Mucosa of stomach (tissue), 1 donor: Measurements from ENCODE around the gene ADARB2.
"Not testable (repeated sequence)": the region's sequence is repeated elsewhere in the genome, so short reads cannot be mapped to it uniquely, and the experiment has no call there.

Experiments
- H3K27me3 ChIP-seq: one replicate; pipeline ENCODE4 v1.7.0; 2013; ENCODE audit warnings: mild to moderate bottlenecking, low read length; ENCODE audit not compliant: control insufficient read depth, insufficient read depth
- H3K36me3 ChIP-seq: one replicate; pipeline ENCODE4 v1.7.0; 2013; ENCODE audit warnings: low read length; ENCODE audit not compliant: control insufficient read depth, insufficient read depth
- H3K4me1 ChIP-seq: one replicate; pipeline ENCODE4 v1.7.0; 2013; ENCODE audit warnings: mild to moderate bottlenecking, low read length; ENCODE audit not compliant: control insufficient read depth, insufficient read depth
- H3K4me3 ChIP-seq: one replicate; pipeline ENCODE4 v1.7.0; 2013; ENCODE audit warnings: low read length
- H3K9ac ChIP-seq: one replicate; pipeline ENCODE4 v1.7.0; 2013; ENCODE audit warnings: mild to moderate bottlenecking, low read length, moderate library complexity
- H3K9me3 ChIP-seq: one replicate; pipeline ENCODE4 v1.7.0; 2013; ENCODE audit warnings: mild to moderate bottlenecking, low read length, moderate library complexity; ENCODE audit not compliant: control insufficient read depth
- donor health status: Pancreatic carcinoma.

The ADARB2 gene

DNA sequence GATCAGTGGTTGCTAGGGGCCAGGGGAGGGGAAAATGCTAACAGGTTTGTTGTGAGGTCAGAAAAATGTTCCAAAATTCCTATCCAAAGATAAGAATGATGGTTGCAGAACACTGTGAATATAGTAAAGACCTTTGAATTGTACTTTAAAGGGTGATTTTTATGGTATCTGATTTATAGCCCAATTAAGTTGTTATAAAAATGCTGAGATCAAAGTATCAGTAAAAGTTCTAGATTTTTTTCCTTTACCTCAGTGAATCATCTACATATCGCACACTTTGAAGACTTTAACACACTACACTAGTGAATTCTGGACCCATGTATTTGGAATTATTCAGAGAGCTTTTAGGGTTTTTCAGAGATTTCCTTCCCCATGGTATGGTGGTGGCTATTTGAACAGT, 405.8 kb downstream of the ADARB2 start:
- Histone ChIP-seq H3K4me3 (no peak overlapping the region), H3K9ac (no peak overlapping the region), H3K9me3 (no peaks in the 10 kb centered on the region), H3K4me1 (no peaks in the 10 kb centered on the region), H3K36me3 (no peaks in the 10 kb centered on the region), H3K27me3 (no peaks in the 10 kb centered on the region)

DNA sequence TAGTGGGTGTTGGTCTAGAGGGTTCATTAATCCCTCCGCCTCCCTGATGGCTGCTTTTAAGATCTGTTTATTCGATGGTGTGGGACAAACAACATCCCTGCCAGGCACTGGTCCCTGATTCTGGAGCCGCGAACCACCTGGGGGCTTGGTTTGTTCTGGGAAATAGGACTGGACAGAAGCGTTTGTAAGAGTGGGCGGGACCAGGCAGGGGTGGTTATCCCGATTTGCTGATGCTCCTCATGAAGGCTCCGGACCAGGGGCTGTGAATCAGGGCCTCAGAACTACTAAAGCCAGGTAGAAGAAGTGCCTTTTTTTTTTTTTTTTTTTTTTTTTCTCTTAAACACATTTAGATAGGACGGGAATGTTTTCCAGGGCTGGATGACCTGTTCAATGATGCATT, 407.7 kb downstream of the ADARB2 start:
- no peak overlapping the region for H3K4me3 ChIP-seq
- no peaks in the 10 kb centered on the region for H3K9me3 ChIP-seq
- H3K9ac ChIP-seq: no peak overlapping the region
- H3K27me3 ChIP-seq: no peaks in the 10 kb centered on the region
- no peaks in the 10 kb centered on the region for H3K36me3 ChIP-seq
- no peaks in the 10 kb centered on the region for H3K4me1 ChIP-seq

DNA sequence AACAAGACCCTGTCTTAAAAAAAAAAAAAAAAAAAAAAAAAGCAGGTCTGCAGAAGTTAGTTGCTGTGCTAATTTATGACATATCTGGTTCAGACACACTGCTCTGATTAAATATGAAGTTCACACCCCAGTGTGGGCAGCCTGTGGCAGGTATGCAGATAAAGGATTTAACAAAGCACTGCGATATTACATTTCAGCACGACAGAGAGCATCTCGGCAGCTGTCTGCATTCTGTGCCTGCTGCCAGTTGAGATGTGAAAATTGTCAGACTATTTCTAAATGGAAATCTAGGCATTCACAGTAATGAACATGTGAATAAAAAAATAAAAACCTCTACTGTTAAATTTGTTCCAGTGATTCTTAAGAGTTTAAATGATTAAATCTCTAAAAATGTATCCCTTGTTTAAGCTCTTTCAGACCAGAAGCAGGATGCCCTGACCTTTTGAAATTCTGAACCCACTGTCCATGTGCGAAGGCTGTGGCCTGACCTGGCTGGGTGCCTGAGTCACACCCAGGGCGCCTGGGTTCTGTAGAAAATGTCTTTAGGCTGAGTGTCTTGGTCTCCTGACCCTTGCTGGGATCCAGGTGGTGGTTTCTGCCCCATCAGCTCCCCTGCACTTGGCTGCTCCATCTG, 408.2 kb downstream of the ADARB2 start:
- H3K4me3 ChIP-seq: no peak overlapping the region

DNA sequence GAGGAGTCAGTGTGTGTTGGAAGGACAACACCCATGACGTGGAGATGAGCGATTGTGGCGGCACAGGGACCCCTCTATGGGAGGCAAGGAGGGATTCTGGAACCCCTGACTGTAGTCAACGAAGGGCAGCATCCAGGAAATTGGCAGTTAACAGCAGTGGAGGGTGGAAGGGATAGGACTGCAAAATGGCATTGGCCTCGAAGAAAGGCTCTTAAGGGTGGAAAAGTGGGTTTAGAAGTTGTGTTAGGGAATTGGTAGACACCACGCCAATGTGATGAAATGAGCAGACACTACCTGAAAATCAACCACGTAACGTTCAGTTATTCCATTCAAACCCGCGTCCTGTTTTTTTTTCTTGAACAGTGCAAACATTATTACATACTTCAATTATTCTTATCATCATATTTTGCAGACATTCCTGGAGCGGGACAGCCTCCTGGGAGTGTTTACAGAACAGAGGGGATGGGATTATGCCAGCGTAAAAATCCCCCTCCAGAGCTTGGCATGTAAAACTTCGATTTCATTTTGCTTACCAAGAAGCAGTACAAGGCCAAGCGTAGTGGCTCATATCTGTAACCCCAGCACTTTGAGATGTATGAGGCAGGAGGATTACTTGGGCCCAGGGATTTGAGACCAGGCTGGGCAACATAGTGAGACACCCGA, 409.0 kb downstream of the ADARB2 start:
- H3K36me3 ChIP-seq: no peaks in the 10 kb centered on the region
- H3K27me3 ChIP-seq: no peaks in the 10 kb centered on the region
- no peak overlapping the region for H3K4me3 ChIP-seq
- no peaks in the 10 kb centered on the region for H3K9me3 ChIP-seq
- no peak overlapping the region for H3K9ac ChIP-seq
- no peaks in the 10 kb centered on the region for H3K4me1 ChIP-seq

More for the DNA sequence above, 408.2 kb downstream of the ADARB2 start:
- no peaks in the 10 kb centered on the region for H3K36me3 ChIP-seq
- H3K9me3 ChIP-seq: no peaks in the 10 kb centered on the region
- no peak overlapping the region for H3K9ac ChIP-seq
- no peaks in the 10 kb centered on the region for H3K4me1 ChIP-seq
- no peaks in the 10 kb centered on the region for H3K27me3 ChIP-seq

DNA sequence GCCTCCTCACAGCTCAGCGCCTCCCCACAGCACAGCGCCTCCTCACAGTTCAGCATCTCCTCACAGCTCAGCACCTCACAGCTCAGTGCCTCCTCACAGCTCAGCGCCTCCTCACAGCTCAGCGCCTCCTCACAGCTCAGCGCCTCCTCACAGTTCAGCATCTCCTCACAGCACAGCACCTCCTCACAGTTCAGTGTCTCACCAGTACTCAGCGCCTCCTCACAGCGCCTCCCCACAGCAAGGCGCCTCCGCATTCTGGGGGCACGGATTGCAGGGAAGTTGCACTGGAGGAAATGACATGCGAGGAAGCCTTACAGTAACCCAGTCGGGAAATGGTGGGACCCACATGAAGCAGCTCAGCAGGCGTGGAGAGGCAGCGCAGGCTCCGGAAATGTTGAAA, 409.6 kb downstream of the ADARB2 start:
- Histone ChIP-seq H3K36me3 (no peaks in the 10 kb centered on the region), H3K9ac (no peak overlapping the region), H3K4me1 (no peaks in the 10 kb centered on the region), H3K9me3 (no peaks in the 10 kb centered on the region), H3K27me3 (no peaks in the 10 kb centered on the region), H3K4me3 (no peak overlapping the region)

DNA sequence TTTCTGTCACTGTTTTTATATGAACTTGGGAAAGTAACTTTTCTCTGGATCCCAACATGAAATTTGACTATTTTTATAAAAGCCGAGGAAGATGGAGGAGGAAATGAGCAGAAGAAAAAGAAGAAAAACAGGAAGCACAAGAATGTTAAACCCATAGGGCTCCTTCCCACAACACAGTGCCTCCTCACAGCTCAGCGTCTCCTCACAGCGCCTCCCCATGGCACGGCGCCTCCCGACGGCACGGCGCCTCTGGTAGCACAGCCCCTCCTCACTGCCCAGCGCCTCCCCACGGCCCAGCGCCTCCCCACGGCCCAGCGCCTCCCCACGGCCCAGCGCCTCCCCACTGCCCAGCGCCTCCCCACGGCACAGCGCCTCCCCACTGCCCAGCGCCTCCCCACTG, 410.8 kb downstream of the ADARB2 start:
- not testable (repeated sequence) for H3K9me3 ChIP-seq, H3K27me3 ChIP-seq, H3K4me3 ChIP-seq, H3K9ac ChIP-seq, H3K4me1 ChIP-seq, H3K36me3 ChIP-seq

DNA sequence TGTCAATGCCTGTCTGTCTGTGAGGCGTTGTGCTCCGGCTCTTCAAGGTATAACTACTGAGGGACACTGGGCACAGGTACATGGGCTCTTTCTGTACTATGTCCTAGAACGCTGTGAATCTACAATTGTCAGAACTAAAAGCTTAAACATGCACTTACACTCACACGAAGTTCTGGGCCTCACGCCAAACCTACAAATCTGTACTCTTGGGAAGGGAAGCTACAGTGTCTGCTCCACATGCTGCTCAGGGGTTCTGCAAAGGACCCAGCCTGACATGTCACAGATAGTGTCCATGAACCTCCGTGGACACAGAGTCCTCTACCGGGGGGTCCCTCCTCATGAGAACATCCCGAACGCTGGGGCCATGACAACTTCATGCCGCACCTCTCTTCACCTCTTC, 412.4 kb downstream of the ADARB2 start:
- H3K36me3 ChIP-seq: no peaks in the 10 kb centered on the region
- no peak overlapping the region for H3K4me3 ChIP-seq
- H3K4me1 ChIP-seq: no peaks in the 10 kb centered on the region
- H3K9ac ChIP-seq: no peak overlapping the region
- no peaks in the 10 kb centered on the region for H3K9me3 ChIP-seq
- no peaks in the 10 kb centered on the region for H3K27me3 ChIP-seq

DNA sequence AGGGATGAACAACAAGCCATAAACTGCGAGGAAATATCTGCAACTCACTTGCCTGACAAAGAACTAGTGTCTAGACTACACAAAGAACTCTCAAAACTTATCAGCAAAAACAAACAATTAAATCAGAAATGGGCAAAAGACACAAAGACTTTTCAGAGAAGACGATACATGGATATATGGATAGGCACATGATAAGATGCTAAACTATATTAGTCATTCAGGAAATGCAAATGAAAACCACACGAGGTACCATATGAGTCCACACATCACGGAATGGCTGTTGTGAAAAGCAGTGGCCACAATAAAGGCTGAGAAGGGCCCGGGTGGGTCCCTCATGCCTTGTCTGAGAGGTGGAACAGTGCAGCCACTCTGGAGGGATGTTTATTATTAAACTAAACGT, 413.4 kb downstream of the ADARB2 start:
- no peaks in the 10 kb centered on the region for H3K9me3 ChIP-seq
- no peak overlapping the region for H3K4me3 ChIP-seq
- no peaks in the 10 kb centered on the region for H3K4me1 ChIP-seq
- no peak overlapping the region for H3K9ac ChIP-seq
- no peaks in the 10 kb centered on the region for H3K27me3 ChIP-seq
- no peaks in the 10 kb centered on the region for H3K36me3 ChIP-seq

DNA sequence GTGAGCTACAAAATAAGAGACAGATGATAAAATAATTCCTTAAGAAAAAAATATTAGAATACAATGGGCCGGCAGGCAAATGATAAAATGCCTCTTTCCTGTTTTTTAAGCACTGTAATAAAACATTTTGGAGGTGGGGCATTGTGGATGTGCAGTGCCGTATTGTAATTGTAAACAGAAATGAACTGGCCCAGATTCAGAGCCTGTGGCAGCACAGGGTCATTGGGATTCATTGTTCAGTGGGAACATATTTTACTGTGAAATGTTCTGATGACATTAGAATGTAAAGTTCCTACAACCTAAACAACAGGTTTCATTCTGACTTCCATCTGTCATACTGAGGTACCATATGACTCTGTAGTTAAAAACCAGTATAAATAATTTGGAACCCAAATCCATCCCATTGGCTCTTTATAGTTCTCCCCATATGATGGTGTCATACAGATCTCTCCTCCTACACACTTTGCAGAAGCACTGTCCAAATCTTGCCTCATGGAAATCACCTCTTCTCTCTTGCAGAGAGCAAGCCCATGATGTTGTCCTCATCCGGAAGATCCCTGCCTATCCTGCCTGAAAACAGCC, 416.5 kb downstream of the ADARB2 start:
- no peaks in the 10 kb centered on the region for H3K4me1 ChIP-seq
- H3K4me3 ChIP-seq: no peak overlapping the region
- peaks cover 3% of the 10 kb centered on the region for H3K27me3 ChIP-seq
- H3K9me3 ChIP-seq: no peaks in the 10 kb centered on the region
- H3K9ac ChIP-seq: no peak overlapping the region
- no peaks in the 10 kb centered on the region for H3K36me3 ChIP-seq

DNA sequence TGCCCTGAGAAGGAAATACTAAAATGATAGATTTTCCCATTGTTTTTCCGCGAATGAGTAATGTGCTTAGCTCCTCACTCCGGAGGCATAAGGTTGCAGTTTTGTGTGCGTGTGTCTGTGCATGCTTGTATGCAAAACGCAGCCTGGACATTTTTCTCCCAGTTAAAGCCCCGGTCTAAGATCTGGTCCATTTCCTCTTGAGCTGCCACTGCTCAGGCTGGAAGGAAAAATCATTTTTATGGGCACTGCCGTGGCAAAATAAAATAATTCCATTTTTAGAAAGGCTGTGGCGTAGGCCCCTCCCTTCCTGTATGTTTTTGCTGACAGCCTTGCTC, 420.5 kb downstream of the ADARB2 start:
- Histone ChIP-seq H3K27me3 (peaks cover 3% of the 10 kb centered on the region), H3K9ac (no peak overlapping the region), H3K9me3 (no peaks in the 10 kb centered on the region), H3K36me3 (no peaks in the 10 kb centered on the region), H3K4me3 (no peak overlapping the region), H3K4me1 (no peaks in the 10 kb centered on the region)

DNA sequence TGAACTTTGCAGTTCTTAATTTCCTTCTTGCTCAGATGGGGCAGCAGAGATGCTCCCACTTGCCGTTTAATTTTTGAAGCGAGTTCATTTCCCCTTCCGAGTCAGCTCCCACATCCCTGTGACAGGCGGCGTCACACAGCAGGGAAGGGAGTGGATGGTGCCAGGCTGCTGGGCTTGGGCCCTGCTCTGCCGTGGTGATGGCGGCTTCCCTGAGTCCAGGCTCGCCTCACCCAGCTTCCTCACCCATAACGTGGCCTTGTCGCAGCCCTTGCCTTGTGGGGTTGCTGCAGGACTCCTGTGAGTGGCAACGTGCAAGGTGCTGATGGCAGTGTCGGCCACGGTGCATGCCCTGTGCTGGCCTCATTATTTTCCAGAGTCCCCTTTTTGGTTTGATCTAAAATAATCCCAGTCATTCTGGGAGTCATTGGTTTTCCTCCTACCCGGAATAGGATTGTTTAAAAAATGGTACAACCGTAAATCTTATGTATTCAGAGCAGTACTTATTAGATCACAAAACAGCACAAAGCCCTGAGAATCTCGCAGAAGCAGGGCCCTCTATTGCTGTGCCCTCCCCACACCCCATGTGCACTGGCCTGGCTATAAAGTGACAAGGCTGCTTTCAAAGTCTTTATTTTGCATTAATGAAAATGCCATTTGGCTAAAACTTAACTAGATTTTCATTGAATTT, 421.1 kb downstream of the ADARB2 start:
- Histone ChIP-seq H3K9ac (no peak overlapping the region), H3K36me3 (no peaks in the 10 kb centered on the region), H3K27me3 (peaks cover 3% of the 10 kb centered on the region), H3K4me3 (no peak overlapping the region), H3K4me1 (no peaks in the 10 kb centered on the region), H3K9me3 (no peaks in the 10 kb centered on the region)

DNA sequence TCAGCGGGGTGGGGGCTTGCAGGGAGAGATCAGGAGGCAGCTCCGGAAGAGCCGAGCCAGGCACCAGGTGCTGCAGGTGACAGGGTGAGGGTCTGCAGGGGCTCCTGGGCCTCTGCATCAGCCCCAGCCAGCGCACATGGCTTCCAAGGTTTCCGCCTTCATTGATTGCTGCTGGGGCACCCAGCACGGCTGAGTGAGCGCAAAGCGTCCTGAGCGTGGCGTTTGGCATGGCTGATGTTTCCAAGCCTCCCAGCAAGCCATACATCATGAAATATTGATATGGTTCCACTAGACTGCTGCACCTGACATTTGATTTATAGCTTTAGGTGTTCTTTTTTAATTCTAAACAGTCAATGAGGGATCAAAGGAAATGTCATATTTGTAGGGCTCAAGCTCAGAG, 422.1 kb downstream of the ADARB2 start:
- H3K27me3 ChIP-seq: peaks cover 3% of the 10 kb centered on the region
- no peak overlapping the region for H3K4me3 ChIP-seq
- no peak overlapping the region for H3K9ac ChIP-seq
- no peaks in the 10 kb centered on the region for H3K4me1 ChIP-seq
- no peaks in the 10 kb centered on the region for H3K9me3 ChIP-seq
- no peaks in the 10 kb centered on the region for H3K36me3 ChIP-seq
